Panc1 (cell line): ENCODE data around the gene DHRS12.

Experiments
- CTCF ChIP-seq: fragments of 450-650 bp; IDR thresholded peaks from 2 replicates; pipeline ENCODE4 v1.5.1; 2017; ENCODE audit warnings: mild to moderate bottlenecking
- POLR2AphosphoS5 ChIP-seq: IDR thresholded peaks from 2 replicates; pipeline ENCODE4 v1.6.1; 2012; ENCODE audit warnings: mild to moderate bottlenecking, low read depth, low read length, moderate library complexity
- SIN3A ChIP-seq: IDR thresholded peaks from 2 replicates; pipeline ENCODE4 v1.6.1; 2012; ENCODE audit warnings: low read depth, mild to moderate bottlenecking, low read length, moderate library complexity, borderline replicate concordance; ENCODE audit not compliant: insufficient read depth
- TCF7L2 ChIP-seq: IDR thresholded peaks from 2 replicates; pipeline ENCODE4 v1.6.1; 2011; ENCODE audit warnings: mild to moderate bottlenecking, low read depth, low read length, inconsistent platforms
- TF ChIP-seq, protein P1 (sequence below), 2 experiments: IDR thresholded peaks; 2 replicates each; pipeline ENCODE4 v1.6.1; 2011 to 2012; ENCODE audit warnings: low read depth in 2 of 2, control low read depth in 1 of 2, low read length in 1 of 2, mild to moderate bottlenecking in 1 of 2, moderate library complexity in 1 of 2; ENCODE audit not compliant: insufficient read depth in 1 of 2

DNA sequence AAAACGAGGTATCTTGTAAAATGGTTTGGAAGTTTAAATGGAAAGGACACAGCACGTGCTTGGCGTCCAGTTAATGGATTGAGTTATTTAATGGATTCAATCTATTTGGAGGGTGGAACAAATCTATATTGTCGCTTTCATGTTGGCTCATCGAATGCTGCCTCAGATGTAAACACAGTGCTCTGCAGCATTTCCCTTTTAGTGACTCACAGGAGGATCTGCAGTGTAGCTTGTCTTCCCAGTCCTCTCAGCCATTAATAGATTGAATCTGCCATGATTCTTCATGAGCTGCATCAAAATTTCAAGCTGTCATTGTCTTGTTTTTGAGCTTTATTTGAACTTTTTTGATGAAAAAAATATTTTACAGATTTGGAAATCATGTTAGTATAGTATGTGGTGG lies 44.7 kb downstream of the DHRS12 start:
- TF ChIP-seq CTCF = no peak
- TF ChIP-seq, protein P1, sequence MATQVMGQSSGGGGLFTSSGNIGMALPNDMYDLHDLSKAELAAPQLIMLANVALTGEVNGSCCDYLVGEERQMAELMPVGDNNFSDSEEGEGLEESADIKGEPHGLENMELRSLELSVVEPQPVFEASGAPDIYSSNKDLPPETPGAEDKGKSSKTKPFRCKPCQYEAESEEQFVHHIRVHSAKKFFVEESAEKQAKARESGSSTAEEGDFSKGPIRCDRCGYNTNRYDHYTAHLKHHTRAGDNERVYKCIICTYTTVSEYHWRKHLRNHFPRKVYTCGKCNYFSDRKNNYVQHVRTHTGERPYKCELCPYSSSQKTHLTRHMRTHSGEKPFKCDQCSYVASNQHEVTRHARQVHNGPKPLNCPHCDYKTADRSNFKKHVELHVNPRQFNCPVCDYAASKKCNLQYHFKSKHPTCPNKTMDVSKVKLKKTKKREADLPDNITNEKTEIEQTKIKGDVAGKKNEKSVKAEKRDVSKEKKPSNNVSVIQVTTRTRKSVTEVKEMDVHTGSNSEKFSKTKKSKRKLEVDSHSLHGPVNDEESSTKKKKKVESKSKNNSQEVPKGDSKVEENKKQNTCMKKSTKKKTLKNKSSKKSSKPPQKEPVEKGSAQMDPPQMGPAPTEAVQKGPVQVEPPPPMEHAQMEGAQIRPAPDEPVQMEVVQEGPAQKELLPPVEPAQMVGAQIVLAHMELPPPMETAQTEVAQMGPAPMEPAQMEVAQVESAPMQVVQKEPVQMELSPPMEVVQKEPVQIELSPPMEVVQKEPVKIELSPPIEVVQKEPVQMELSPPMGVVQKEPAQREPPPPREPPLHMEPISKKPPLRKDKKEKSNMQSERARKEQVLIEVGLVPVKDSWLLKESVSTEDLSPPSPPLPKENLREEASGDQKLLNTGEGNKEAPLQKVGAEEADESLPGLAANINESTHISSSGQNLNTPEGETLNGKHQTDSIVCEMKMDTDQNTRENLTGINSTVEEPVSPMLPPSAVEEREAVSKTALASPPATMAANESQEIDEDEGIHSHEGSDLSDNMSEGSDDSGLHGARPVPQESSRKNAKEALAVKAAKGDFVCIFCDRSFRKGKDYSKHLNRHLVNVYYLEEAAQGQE (IDR thresholded peaks at IDR 0.05; ENCODE audit: insufficient read depth in 1 of 2, low read depth in 2 of 2, low read length in 1 of 2) = no peak
- no peak for TF ChIP-seq POLR2AphosphoS5
- no peak for TF ChIP-seq SIN3A
- no peak for TF ChIP-seq TCF7L2
